Upper lobe of left lung (tissue), 6 donors: ENCODE results near the gene GCK. TPM values are rescaled to one million over a fixed set of nuclear protein-coding genes. Genes with fewer than 3 reads are reported as not detected.

Experiments
- ATAC-seq, 2 donors: fragments of 200-7000 bp; cut with Tn5 transposase; one replicate each; pipeline ENCODE4 v1.9.1; 2022; ENCODE audit warnings: mild to moderate bottlenecking in 2 of 2, moderate library complexity in 2 of 2; ENCODE audit not compliant: low FRiP score in 2 of 2
- DNase-seq, 2 donors: peaks; one replicate each; pipeline ENCODE4 v3.0.0-alpha.2; 2019 to 2020
- H3K27ac ChIP-seq, 4 donors: fragments of 200-600 bp; sonication (generic); one replicate each; pipeline ENCODE4 v1.5.1; 2016 to 2019
- H3K27me3 ChIP-seq, 4 donors: fragments of 200-600 bp; sonication (generic); one replicate each; pipeline ENCODE4 v1.5.1; 2017 to 2019
- H3K36me3 ChIP-seq, 4 donors: fragments of 200-600 bp; sonication (generic); one replicate each; pipeline ENCODE4 v1.5.1; 2016 to 2019
- H3K4me1 ChIP-seq, 4 donors: fragments of 200-600 bp; sonication (generic); one replicate each; pipeline ENCODE4 v1.5.1; 2018 to 2019
- H3K4me3 ChIP-seq, 4 donors: fragments of 200-600 bp; sonication (generic); one replicate each; pipeline ENCODE4 v1.5.1; 2017 to 2019; ENCODE audit warnings: mild to moderate bottlenecking in 2 of 4, moderate library complexity in 1 of 4
- H3K9me3 ChIP-seq, 4 donors: fragments of 200-600 bp; sonication (generic); one replicate each; pipeline ENCODE4 v1.5.1; 2018 to 2019
- CTCF ChIP-seq, 6 experiments: fragments of 450-650 bp in 4 of 6; fragments of 200-600 bp in 2 of 6; sonication (generic) in 2 of 6; IDR thresholded peaks; one replicate each; pipeline ENCODE4 v1.5.1; 2016 to 2019; ENCODE audit warnings: antibody characterized with exemption in 6 of 6
- EP300 ChIP-seq, 4 donors: sonication (generic); formaldehyde crosslinking; IDR thresholded peaks; one replicate each; pipeline ENCODE4 v1.5.1; 2017; ENCODE audit warnings: antibody characterized with exemption in 4 of 4, control low read depth in 2 of 4
- POLR2A ChIP-seq, 4 donors: fragments of 450-650 bp; IDR thresholded peaks; one replicate each; pipeline ENCODE4 v1.5.1; 2016 to 2017; ENCODE audit warnings: antibody characterized with exemption in 4 of 4, mild to moderate bottlenecking in 2 of 4
- POLR2AphosphoS5 ChIP-seq, 2 donors: sonication (generic); formaldehyde crosslinking; IDR thresholded peaks; one replicate each; pipeline ENCODE4 v1.5.1; 2017; ENCODE audit warnings: antibody characterized with exemption in 2 of 2
- WGBS, 2 donors: methylation state at CpG; one replicate each; pipeline ENCODE4 v1.1.5; 2017 to 2018; 5-methylcytosine and 5-hydroxymethylcytosine counted together
- total RNA-seq, 6 donors: library from RNA; depleted of rRNA in 4 of 6; stranded (reverse); fragments of >200 nt in 4 of 6; gene quantifications; one replicate each; pipeline versions ENCODE4 v1.1.0 to v1.2.1, GENCODE V29; 2016 to 2021
- donor health status: DM: no; HTN: no; CAD: no; lungs with moderate emphysema.
- donor health status: DM: no; HTN: yes; CAD: no; lungs with severe emphysema.

Gene GCK
- total RNA-seq, 6 donors from 2014 or later, result 0.17 to 0.49 (median 0.30) TPM; not detected in 2

- WGBS, 2 donors, result 77 to 82% methylated on average over 12 to 15 of the region's 15 CpGs
- ATAC-seq (no peak), DNase-seq (no peak)
These were observed 31.8 kb downstream of the GCK start for GRCh38 chr7:44157116-44158080.

GRCh38 chr7:44156453-44157010, 32.7 kb downstream of the GCK start:
- DNase-seq (no peak), ATAC-seq (no peak)
- Histone ChIP-seq H3K4me1 (peaks cover 0 to 6% (median 0%) of the 10 kb centered on the region in 4 donors), H3K9me3 (no peaks in the 10 kb centered on the region), H3K36me3 (no peaks in the 10 kb centered on the region), H3K4me3 (no peak overlapping the region), H3K27me3 (no peaks in the 10 kb centered on the region), H3K27ac (no peak overlapping the region)
- WGBS, 2 donors, result 71 to 75% methylated on average over 3 to 4 of the region's 4 CpGs
- TF ChIP-seq CTCF (IDR thresholded peaks at IDR 0.05) (no peak), EP300 (IDR thresholded peaks at IDR 0.05) (no peak), POLR2AphosphoS5 (IDR thresholded peaks at IDR 0.05) (no peak), POLR2A (IDR thresholded peaks at IDR 0.05) (no peak)

More at GRCh38 chr7:44157116-44158080, 31.8 kb downstream of the GCK start:
- TF ChIP-seq POLR2A (IDR thresholded peaks at IDR 0.05), result no peak
- no peak for TF ChIP-seq CTCF (IDR thresholded peaks at IDR 0.05)
- Histone ChIP-seq H3K27ac (no peak overlapping the region), H3K9me3 (no peaks in the 10 kb centered on the region), H3K4me1 (peaks cover 0 to 6% (median 0%) of the 10 kb centered on the region in 4 donors), H3K4me3 (no peak overlapping the region), H3K27me3 (no peaks in the 10 kb centered on the region), H3K36me3 (no peaks in the 10 kb centered on the region)

- WGBS, 2 donors, result 74 to 86% methylated on average over 2 to 8 of the region's 8 CpGs
- H3K4me3 ChIP-seq, result no peak overlapping the region
- no peak for DNase-seq
These were observed 33.8 kb downstream of the GCK start for GRCh38 chr7:44155191-44156185.

More at GRCh38 chr7:44155191-44156185, 33.8 kb downstream of the GCK start:
- Histone ChIP-seq H3K4me1 (peaks cover 0 to 6% (median 0%) of the 10 kb centered on the region in 4 donors), H3K36me3 (no peaks in the 10 kb centered on the region), H3K27me3 (no peaks in the 10 kb centered on the region), H3K9me3 (no peaks in the 10 kb centered on the region), H3K27ac (no peak overlapping the region)
- no peak for ATAC-seq
- no peak for TF ChIP-seq POLR2A (IDR thresholded peaks at IDR 0.05)
- TF ChIP-seq POLR2AphosphoS5 (IDR thresholded peaks at IDR 0.05), result no peak
- no peak for TF ChIP-seq EP300 (IDR thresholded peaks at IDR 0.05)
- TF ChIP-seq CTCF (IDR thresholded peaks at IDR 0.05), result no peak
